ENCODE data around the gene GPR107.

- TF ChIP-seq CTCF (conservative IDR thresholded peaks at IDR 0.05; ENCODE audit: low read depth, low read length) (no peak), EZH2 (IDR thresholded peaks at IDR 0.05; ENCODE audit: borderline replicate concordance, low read depth, low read length, poor library complexity, severe bottlenecking) (no peak)
Measured at GRCh38 chr9:130101915-130102314, 48.2 kb downstream of the GPR107 start.
